ENCODE measurements around the gene B3GALT6.

The B3GALT6 gene

DNA sequence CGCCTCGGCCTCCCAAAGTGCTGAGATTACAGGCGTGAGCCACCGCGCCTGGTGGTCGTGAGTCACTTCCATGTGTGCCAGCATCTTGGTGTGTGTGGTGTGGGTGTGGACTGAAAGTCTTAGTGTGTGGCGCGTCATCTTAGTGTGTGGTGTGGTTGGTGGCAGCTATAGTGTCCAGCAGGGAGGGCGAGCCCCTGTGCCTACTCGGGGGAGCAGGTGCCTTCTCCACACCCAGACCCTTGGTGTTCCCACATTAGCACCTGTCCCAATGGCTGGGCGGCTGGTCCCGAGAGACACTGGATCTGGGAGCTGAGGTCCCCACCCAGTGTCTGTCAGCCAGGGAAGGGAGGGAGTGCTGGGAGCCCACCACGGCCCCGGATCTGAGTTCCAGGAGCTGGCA lies 51.0 kb downstream of the B3GALT6 start:
- Histone ChIP-seq H3K4me1 (ENCODE audit: control insufficient read depth, insufficient read depth, low read length) (no peaks in the 10 kb centered on the region), H3K36me3 (ENCODE audit: control insufficient read depth, insufficient read depth, low read length) (no peaks in the 10 kb centered on the region), H3K9me3 (ENCODE audit: control insufficient read depth, insufficient read depth, low read length) (no peaks in the 10 kb centered on the region), H3K9ac (ENCODE audit: low read depth, low read length) (no peak overlapping the region), H3K4me3 (ENCODE audit: low read depth, low read length) (no peak overlapping the region), H3K27me3 (ENCODE audit: control insufficient read depth, insufficient read depth, low read length) (no peaks in the 10 kb centered on the region)

DNA sequence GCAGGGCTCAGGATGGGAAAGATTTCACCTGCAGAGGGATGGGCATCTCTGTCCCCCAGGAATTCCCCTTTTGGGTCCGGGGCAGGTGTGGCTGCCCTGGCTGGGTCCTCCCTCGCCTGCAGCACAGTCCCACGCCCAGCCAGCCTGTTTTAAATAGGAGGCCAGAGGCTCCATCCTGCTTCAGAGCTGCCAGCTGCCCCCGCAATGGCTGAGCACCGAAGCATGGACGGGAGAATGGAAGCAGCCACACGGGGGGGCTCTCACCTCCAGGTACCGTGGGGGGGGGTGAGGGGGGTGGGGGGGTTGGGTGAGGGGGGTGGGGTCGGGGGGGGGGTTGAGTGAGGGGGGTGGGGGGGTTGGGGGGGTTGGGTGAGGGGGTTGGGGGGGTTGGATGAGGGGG lies 51.8 kb downstream of the B3GALT6 start:
- Histone ChIP-seq H3K9ac (ENCODE audit: low read depth, low read length) (no peak overlapping the region), H3K36me3 (ENCODE audit: control insufficient read depth, insufficient read depth, low read length) (no peaks in the 10 kb centered on the region), H3K9me3 (ENCODE audit: control insufficient read depth, insufficient read depth, low read length) (no peaks in the 10 kb centered on the region), H3K4me3 (ENCODE audit: low read depth, low read length) (no peak overlapping the region), H3K4me1 (ENCODE audit: control insufficient read depth, insufficient read depth, low read length) (no peaks in the 10 kb centered on the region), H3K27me3 (ENCODE audit: control insufficient read depth, insufficient read depth, low read length) (no peaks in the 10 kb centered on the region)
